GM18498 (cell line): ENCODE results near the gene PGAM2.

Experiments
- ATAC-seq: cut with Tn5 transposase; IDR thresholded peaks from one replicate; pipeline ENCODE4 v1.9.1; 2021; ENCODE audit warnings: mild to moderate bottlenecking, moderate library complexity; ENCODE audit not compliant: unreplicated experiment

Gene PGAM2

GRCh38 chr7:44065431-44066110 lies at the start of gene PGAM2:
Gene PGAM2 (minus strand): TSS chr7:44065567. CDS start chr7:44065529, 38 bp downstream.
- no peak for ATAC-seq

GRCh38 chr7:44114586-44115310 lies 49.4 kb upstream of the PGAM2 start:
- no peak for ATAC-seq

- ATAC-seq, result no peak
Measured at GRCh38 chr7:44113764-44114354, 48.5 kb upstream of the PGAM2 start.

GRCh38 chr7:44112997-44113763 lies 47.8 kb upstream of the PGAM2 start:
- no peak for ATAC-seq

GRCh38 chr7:44112231-44112996 lies 47.0 kb upstream of the PGAM2 start:
- no peak for ATAC-seq

DNA sequence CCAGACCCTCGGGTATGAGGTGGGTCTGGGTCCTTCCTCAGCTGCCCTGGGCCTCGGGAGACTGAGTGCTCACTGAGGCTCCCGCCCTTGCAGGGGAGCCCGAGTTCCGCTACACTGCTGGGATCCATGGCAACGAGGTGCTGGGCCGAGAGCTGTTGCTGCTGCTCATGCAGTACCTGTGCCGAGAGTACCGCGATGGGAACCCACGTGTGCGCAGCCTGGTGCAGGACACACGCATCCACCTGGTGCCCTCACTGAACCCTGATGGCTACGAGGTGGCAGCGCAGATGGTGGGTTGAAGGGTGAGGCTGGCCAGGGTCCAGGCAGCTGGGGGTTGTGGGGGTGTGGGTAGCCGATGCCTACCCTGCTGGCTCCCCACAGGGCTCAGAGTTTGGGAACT lies 46.4 kb upstream of the PGAM2 start:
- ATAC-seq, result no peak

- ATAC-seq, result no peak
Measured at GRCh38 chr7:44110719-44111635, 45.6 kb upstream of the PGAM2 start.

DNA sequence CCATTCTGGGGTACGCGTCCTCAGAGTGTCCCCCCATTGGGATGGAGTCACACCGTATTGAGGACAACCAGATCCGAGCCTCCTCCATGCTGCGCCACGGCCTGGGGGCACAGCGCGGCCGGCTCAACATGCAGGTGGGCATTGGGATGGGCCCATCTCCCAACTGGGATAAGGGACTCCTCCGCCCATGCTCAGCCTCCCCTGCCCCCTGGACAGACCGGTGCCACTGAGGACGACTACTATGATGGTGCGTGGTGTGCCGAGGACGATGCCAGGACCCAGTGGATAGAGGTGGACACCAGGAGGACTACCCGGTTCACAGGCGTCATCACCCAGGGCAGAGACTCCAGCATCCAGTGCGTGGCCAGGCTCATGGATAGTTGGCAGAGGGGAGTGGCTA lies 44.6 kb upstream of the PGAM2 start:
- ATAC-seq, result no peak

- no peak for ATAC-seq
Measured at GRCh38 chr7:44108768-44109750, 43.7 kb upstream of the PGAM2 start.

- ATAC-seq, result no peak
Measured at GRCh38 chr7:44107961-44108767, 42.8 kb upstream of the PGAM2 start.

- no peak for ATAC-seq
Measured at GRCh38 chr7:44107116-44107960, 42.0 kb upstream of the PGAM2 start.

- no peak for ATAC-seq
Measured at GRCh38 chr7:44106311-44107065, 41.1 kb upstream of the PGAM2 start.

GRCh38 chr7:44105832-44106231 lies 40.5 kb upstream of the PGAM2 start:
- no peak for ATAC-seq

DNA sequence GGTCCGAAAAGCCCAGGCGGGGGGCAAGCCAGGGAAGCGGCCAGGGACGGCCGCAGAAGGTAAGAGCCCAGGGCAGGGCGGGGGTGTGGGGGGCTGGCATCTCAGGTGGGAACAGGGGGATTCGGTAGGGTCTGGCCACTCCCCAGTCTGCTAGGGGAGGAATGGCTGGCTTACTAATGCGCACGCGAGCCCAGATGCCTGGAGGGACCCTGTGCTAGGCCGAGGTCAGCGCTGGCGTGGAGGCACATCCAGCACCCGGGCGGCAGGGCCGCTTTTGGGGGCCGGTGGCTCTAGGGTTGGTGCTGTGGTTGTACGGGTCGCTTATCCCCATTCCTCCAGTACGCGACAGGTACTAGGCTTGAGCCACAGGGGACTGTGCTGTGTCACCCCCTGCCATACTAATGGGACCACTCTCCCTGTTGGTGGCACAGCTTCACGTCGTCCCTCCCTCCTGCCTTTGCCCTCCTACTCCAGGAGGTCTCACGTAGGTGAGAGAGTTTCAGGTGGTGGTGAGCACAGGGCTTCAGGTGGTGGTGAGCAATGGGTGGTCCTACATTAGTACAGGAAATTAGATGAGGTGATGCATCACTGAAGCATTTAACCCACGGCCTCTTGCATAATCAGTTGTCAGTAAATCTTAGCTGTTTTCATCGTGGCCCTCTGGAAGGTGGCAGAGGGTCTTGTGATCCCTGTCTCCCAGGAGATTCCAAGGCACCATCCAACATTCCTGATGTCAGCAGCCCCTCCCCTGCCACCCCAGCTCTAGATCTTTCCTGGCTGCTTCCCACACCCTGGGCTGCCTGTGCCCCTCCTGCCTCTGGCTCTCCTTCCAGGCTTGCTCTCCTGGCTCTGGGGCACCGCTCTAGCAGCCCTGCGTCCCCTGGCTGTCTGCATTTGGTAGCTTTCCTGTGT lies 39.7 kb upstream of the PGAM2 start:
- no peak for ATAC-seq
